ENCODE measurements around the gene MYCBPAP.
A peak's percentile ranks its signal among the peaks of the same experiment; 100 is the strongest.

Gene MYCBPAP

GRCh38 chr17:50533185-50533584 lies 24.9 kb downstream of the MYCBPAP start:
- no peak overlapping the region for H3K4me3 ChIP-seq (ENCODE audit: low read depth, low read length)
- no peak for TF ChIP-seq CTCF (IDR thresholded peaks at IDR 0.05; ENCODE audit: low read depth, low read length, missing control alignments)
- DNase-seq = no peak
- peaks cover 20% of the 10 kb centered on the region for H3K27me3 ChIP-seq (replicated peaks)
- in situ Hi-C loops (cut with HindIII; ENCODE audit: low pct_ligation_motif_present, low sequenced_read_pairs) = no loop called here
- no peak overlapping the region for H3K27ac ChIP-seq
- H3K36me3 ChIP-seq (replicated peaks) = no peaks in the 10 kb centered on the region

- H3K4me3 ChIP-seq (ENCODE audit: low read depth, low read length) = no peak overlapping the region
- H3K27ac ChIP-seq = no peak overlapping the region
- in situ Hi-C loops (cut with HindIII; ENCODE audit: low pct_ligation_motif_present, low sequenced_read_pairs) = no loop called here
- no peaks in the 10 kb centered on the region for H3K36me3 ChIP-seq (replicated peaks)
- DNase-seq = peak; percentile 9
- no peak for TF ChIP-seq CTCF (IDR thresholded peaks at IDR 0.05; ENCODE audit: low read depth, low read length, missing control alignments)
- H3K27me3 ChIP-seq (replicated peaks) = peaks cover 20% of the 10 kb centered on the region
These were observed 25.5 kb downstream of the MYCBPAP start for GRCh38 chr17:50533720-50534148.

GRCh38 chr17:50534222-50534978 lies 26.2 kb downstream of the MYCBPAP start:
- Histone ChIP-seq H3K4me3 (ENCODE audit: low read depth, low read length) (no peak overlapping the region), H3K36me3 (replicated peaks) (no peaks in the 10 kb centered on the region), H3K27ac (no peak overlapping the region), H3K27me3 (replicated peaks) (peaks cover 20% of the 10 kb centered on the region)
- in situ Hi-C loops (cut with HindIII; ENCODE audit: low pct_ligation_motif_present, low sequenced_read_pairs) = no loop called here
- DNase-seq = no peak
- peak; percentile 60 for TF ChIP-seq CTCF (IDR thresholded peaks at IDR 0.05; ENCODE audit: low read depth, low read length, missing control alignments)

- Histone ChIP-seq H3K27ac (no peak overlapping the region), H3K36me3 (replicated peaks) (no peaks in the 10 kb centered on the region), H3K4me3 (ENCODE audit: low read depth, low read length) (no peak overlapping the region), H3K27me3 (replicated peaks) (peaks cover 20% of the 10 kb centered on the region)
- in situ Hi-C loops (cut with HindIII; ENCODE audit: low pct_ligation_motif_present, low sequenced_read_pairs) = no loop called here
- DNase-seq = no peak
- TF ChIP-seq CTCF (IDR thresholded peaks at IDR 0.05; ENCODE audit: low read depth, low read length, missing control alignments) = no peak
These were observed 26.7 kb downstream of the MYCBPAP start for GRCh38 chr17:50534979-50535326.

- no peak for DNase-seq
- no peak for TF ChIP-seq CTCF (IDR thresholded peaks at IDR 0.05; ENCODE audit: low read depth, low read length, missing control alignments)
- H3K4me3 ChIP-seq (ENCODE audit: low read depth, low read length) = no peak overlapping the region
- no peak overlapping the region for H3K27ac ChIP-seq
- in situ Hi-C loops (cut with HindIII; ENCODE audit: low pct_ligation_motif_present, low sequenced_read_pairs) = no loop called here
- H3K36me3 ChIP-seq (replicated peaks) = no peaks in the 10 kb centered on the region
- H3K27me3 ChIP-seq (replicated peaks) = peaks cover 20% of the 10 kb centered on the region
These were observed 27.2 kb downstream of the MYCBPAP start for GRCh38 chr17:50535407-50535806.
